Measurements from ENCODE around the gene ZFP42.
"Not testable (repeated sequence)": the region's sequence is repeated elsewhere in the genome, so short reads cannot be mapped to it uniquely, and the experiment has no call there.

ZFP42 gene

GRCh38 chr4:187992971-187993370 lies 2.6 kb upstream of the ZFP42 start:
- no peaks in the 10 kb centered on the region for H3K36me3 ChIP-seq (ENCODE audit: control insufficient read depth in 4 of 4, insufficient read depth in 4 of 4, low read length in 3 of 4)
- ChIA-PET POLR2A (no interaction called here), CTCF (no interaction called here)
- 100% methylated on average over 2 of the region's 5 CpGs for WGBS (ENCODE audit: insufficient coverage)
- H3K9me3 ChIP-seq (ENCODE audit: control extremely low read depth in 1 of 5, control insufficient read depth in 4 of 5, insufficient read depth in 2 of 5, low read depth in 1 of 5, low read length in 4 of 5): peaks cover 0 to 19% (median 6%) of the 10 kb centered on the region in 5 experiments
- H3K27ac ChIP-seq (ENCODE audit: insufficient read depth in 1 of 2, low read depth in 1 of 2, low read length in 2 of 2, poor library complexity in 1 of 2, severe bottlenecking in 2 of 2): no peak overlapping the region
- no peak for DNase-seq
- H3K4me3 ChIP-seq (ENCODE audit: control insufficient read depth in 1 of 7, extremely low read depth in 1 of 7, insufficient read depth in 4 of 7, low read depth in 2 of 7, low read length in 6 of 7): no peak overlapping the region
- no peaks in the 10 kb centered on the region for H3K4me1 ChIP-seq (ENCODE audit: control extremely low read depth in 1 of 4, control insufficient read depth in 4 of 4, insufficient read depth in 4 of 4, low read length in 3 of 4)
- peaks cover 0 to 26% (median 6%) of the 10 kb centered on the region in 5 experiments for H3K27me3 ChIP-seq (replicated peaks in 2 of 5; ENCODE audit: control insufficient read depth in 4 of 5, insufficient read depth in 5 of 5, low read length in 4 of 5)

- no peak overlapping the region for H3K27ac ChIP-seq (ENCODE audit: insufficient read depth in 1 of 2, low read depth in 1 of 2, low read length in 2 of 2, poor library complexity in 1 of 2, severe bottlenecking in 2 of 2)
- peaks cover 0 to 26% (median 6%) of the 10 kb centered on the region in 5 experiments for H3K27me3 ChIP-seq (replicated peaks in 2 of 5; ENCODE audit: control insufficient read depth in 4 of 5, insufficient read depth in 5 of 5, low read length in 4 of 5)
- peaks cover 0 to 19% (median 6%) of the 10 kb centered on the region in 5 experiments for H3K9me3 ChIP-seq (ENCODE audit: control extremely low read depth in 1 of 5, control insufficient read depth in 4 of 5, insufficient read depth in 2 of 5, low read depth in 1 of 5, low read length in 4 of 5)
- DNase-seq: no peak
- no peaks in the 10 kb centered on the region for H3K36me3 ChIP-seq (ENCODE audit: control insufficient read depth in 4 of 4, insufficient read depth in 4 of 4, low read length in 3 of 4)
- no peaks in the 10 kb centered on the region for H3K4me1 ChIP-seq (ENCODE audit: control extremely low read depth in 1 of 4, control insufficient read depth in 4 of 4, insufficient read depth in 4 of 4, low read length in 3 of 4)
- ChIA-PET POLR2A (no interaction called here), CTCF (no interaction called here)
- no peak overlapping the region for H3K4me3 ChIP-seq (ENCODE audit: control insufficient read depth in 1 of 7, extremely low read depth in 1 of 7, insufficient read depth in 4 of 7, low read depth in 2 of 7, low read length in 6 of 7)
- 79% methylated on average over 3 of the region's 6 CpGs for WGBS (ENCODE audit: insufficient coverage)
These were observed 1.7 kb upstream of the ZFP42 start for GRCh38 chr4:187993827-187994226.

- 16% methylated on average over 33 of the region's 34 CpGs for WGBS (ENCODE audit: insufficient coverage)
These were observed 1.1 kb downstream of the ZFP42 start for GRCh38 chr4:187996502-187997177.

GRCh38 chr4:187997991-187998390 lies 2.4 kb downstream of the ZFP42 start:
- POLR2A ChIA-PET; H3K27ac ChIP-seq (ENCODE audit: insufficient read depth in 1 of 2, low read depth in 1 of 2, low read length in 2 of 2, poor library complexity in 1 of 2, severe bottlenecking in 2 of 2); H3K4me1 ChIP-seq (ENCODE audit: control extremely low read depth in 1 of 4, control insufficient read depth in 4 of 4, insufficient read depth in 4 of 4, low read length in 3 of 4); DNase-seq; CTCF ChIA-PET; H3K4me3 ChIP-seq (ENCODE audit: control insufficient read depth in 1 of 7, extremely low read depth in 1 of 7, insufficient read depth in 4 of 7, low read depth in 2 of 7, low read length in 6 of 7); H3K36me3 ChIP-seq (ENCODE audit: control insufficient read depth in 4 of 4, insufficient read depth in 4 of 4, low read length in 3 of 4): not testable (repeated sequence)
- WGBS (ENCODE audit: insufficient coverage): 85% methylated on average over 9 of the region's 15 CpGs
- Histone ChIP-seq H3K27me3 (replicated peaks in 2 of 5; ENCODE audit: control insufficient read depth in 4 of 5, insufficient read depth in 5 of 5, low read length in 4 of 5) (peaks cover 0 to 26% (median 6%) of the 10 kb centered on the region in 5 experiments), H3K9me3 (ENCODE audit: control extremely low read depth in 1 of 5, control insufficient read depth in 4 of 5, insufficient read depth in 2 of 5, low read depth in 1 of 5, low read length in 4 of 5) (peaks cover 0 to 19% (median 6%) of the 10 kb centered on the region in 5 experiments)

More at GRCh38 chr4:187996502-187997177, 1.1 kb downstream of the ZFP42 start:
- H3K36me3 ChIP-seq (ENCODE audit: control insufficient read depth in 4 of 4, insufficient read depth in 4 of 4, low read length in 3 of 4): no peaks in the 10 kb centered on the region
- H3K27ac ChIP-seq (ENCODE audit: insufficient read depth in 1 of 2, low read depth in 1 of 2, low read length in 2 of 2, poor library complexity in 1 of 2, severe bottlenecking in 2 of 2): no peak overlapping the region
- DNase-seq: no peak
- CTCF ChIA-PET: no interaction called here
- peaks cover 0 to 19% (median 6%) of the 10 kb centered on the region in 5 experiments for H3K9me3 ChIP-seq (ENCODE audit: control extremely low read depth in 1 of 5, control insufficient read depth in 4 of 5, insufficient read depth in 2 of 5, low read depth in 1 of 5, low read length in 4 of 5)
- POLR2A ChIA-PET: no interaction called here
- peaks cover 0 to 26% (median 6%) of the 10 kb centered on the region in 5 experiments for H3K27me3 ChIP-seq (replicated peaks in 2 of 5; ENCODE audit: control insufficient read depth in 4 of 5, insufficient read depth in 5 of 5, low read length in 4 of 5)
- H3K4me3 ChIP-seq (ENCODE audit: control insufficient read depth in 1 of 7, extremely low read depth in 1 of 7, insufficient read depth in 4 of 7, low read depth in 2 of 7, low read length in 6 of 7): no peak overlapping the region
- no peaks in the 10 kb centered on the region for H3K4me1 ChIP-seq (ENCODE audit: control extremely low read depth in 1 of 4, control insufficient read depth in 4 of 4, insufficient read depth in 4 of 4, low read length in 3 of 4)

- ChIA-PET CTCF (no interaction called here), POLR2A (interaction anchor here (0.5 kb wide), 1 partner anchor 16 kb away, joined by 3 read pairs; no protein-coding TSS in a partner anchor)
- peaks cover 0 to 26% (median 6%) of the 10 kb centered on the region in 5 experiments for H3K27me3 ChIP-seq (replicated peaks in 2 of 5; ENCODE audit: control insufficient read depth in 4 of 5, insufficient read depth in 5 of 5, low read length in 4 of 5)
- no peak overlapping the region for H3K4me3 ChIP-seq (ENCODE audit: control insufficient read depth in 1 of 7, extremely low read depth in 1 of 7, insufficient read depth in 4 of 7, low read depth in 2 of 7, low read length in 6 of 7)
- H3K9me3 ChIP-seq (ENCODE audit: control extremely low read depth in 1 of 5, control insufficient read depth in 4 of 5, insufficient read depth in 2 of 5, low read depth in 1 of 5, low read length in 4 of 5): peaks cover 0 to 19% (median 6%) of the 10 kb centered on the region in 5 experiments
- H3K27ac ChIP-seq (ENCODE audit: insufficient read depth in 1 of 2, low read depth in 1 of 2, low read length in 2 of 2, poor library complexity in 1 of 2, severe bottlenecking in 2 of 2): no peak overlapping the region
- H3K36me3 ChIP-seq (ENCODE audit: control insufficient read depth in 4 of 4, insufficient read depth in 4 of 4, low read length in 3 of 4): no peaks in the 10 kb centered on the region
- no peaks in the 10 kb centered on the region for H3K4me1 ChIP-seq (ENCODE audit: control extremely low read depth in 1 of 4, control insufficient read depth in 4 of 4, insufficient read depth in 4 of 4, low read length in 3 of 4)
- DNase-seq: no peak
- WGBS (ENCODE audit: insufficient coverage): 83% methylated on average over 2 of the region's 2 CpGs
These were observed 3.9 kb downstream of the ZFP42 start for GRCh38 chr4:187999406-187999932.

- Histone ChIP-seq H3K4me1 (ENCODE audit: control extremely low read depth in 1 of 4, control insufficient read depth in 4 of 4, insufficient read depth in 4 of 4, low read length in 3 of 4) (no peaks in the 10 kb centered on the region), H3K27ac (ENCODE audit: insufficient read depth in 1 of 2, low read depth in 1 of 2, low read length in 2 of 2, poor library complexity in 1 of 2, severe bottlenecking in 2 of 2) (no peak overlapping the region), H3K9me3 (ENCODE audit: control extremely low read depth in 1 of 5, control insufficient read depth in 4 of 5, insufficient read depth in 2 of 5, low read depth in 1 of 5, low read length in 4 of 5) (peaks cover 0 to 2% (median 0%) of the 10 kb centered on the region in 5 experiments), H3K36me3 (ENCODE audit: control insufficient read depth in 4 of 4, insufficient read depth in 4 of 4, low read length in 3 of 4) (no peaks in the 10 kb centered on the region), H3K27me3 (replicated peaks in 2 of 5; ENCODE audit: control insufficient read depth in 4 of 5, insufficient read depth in 5 of 5, low read length in 4 of 5) (no peaks in the 10 kb centered on the region), H3K4me3 (ENCODE audit: control insufficient read depth in 1 of 7, extremely low read depth in 1 of 7, insufficient read depth in 4 of 7, low read depth in 2 of 7, low read length in 6 of 7) (no peak overlapping the region)
- DNase-seq: no peak
- WGBS (ENCODE audit: insufficient coverage): 67% methylated on average over 1 of the region's 2 CpGs
- ChIA-PET POLR2A (no interaction called here), CTCF (no interaction called here)
These were observed 6.8 kb downstream of the ZFP42 start for GRCh38 chr4:188002323-188002722.

- ChIA-PET POLR2A (no interaction called here), CTCF (no interaction called here)
- DNase-seq: no peak
- no peaks in the 10 kb centered on the region for H3K36me3 ChIP-seq (ENCODE audit: control insufficient read depth in 4 of 4, insufficient read depth in 4 of 4, low read length in 3 of 4)
- no peak overlapping the region for H3K27ac ChIP-seq (ENCODE audit: insufficient read depth in 1 of 2, low read depth in 1 of 2, low read length in 2 of 2, poor library complexity in 1 of 2, severe bottlenecking in 2 of 2)
- no peak overlapping the region for H3K4me3 ChIP-seq (ENCODE audit: control insufficient read depth in 1 of 7, extremely low read depth in 1 of 7, insufficient read depth in 4 of 7, low read depth in 2 of 7, low read length in 6 of 7)
- H3K9me3 ChIP-seq (ENCODE audit: control extremely low read depth in 1 of 5, control insufficient read depth in 4 of 5, insufficient read depth in 2 of 5, low read depth in 1 of 5, low read length in 4 of 5): peaks cover 0 to 2% (median 0%) of the 10 kb centered on the region in 5 experiments
- 94% methylated on average over 7 of the region's 7 CpGs for WGBS (ENCODE audit: insufficient coverage)
- H3K4me1 ChIP-seq (ENCODE audit: control extremely low read depth in 1 of 4, control insufficient read depth in 4 of 4, insufficient read depth in 4 of 4, low read length in 3 of 4): no peaks in the 10 kb centered on the region
- no peaks in the 10 kb centered on the region for H3K27me3 ChIP-seq (replicated peaks in 2 of 5; ENCODE audit: control insufficient read depth in 4 of 5, insufficient read depth in 5 of 5, low read length in 4 of 5)
These were observed 7.2 kb downstream of the ZFP42 start for GRCh38 chr4:188002751-188003150.

All from common myeloid progenitor, CD34-positive (primary cell).